ENCODE measurements around the gene WBP1. TPM values are rescaled to one million over a fixed set of nuclear protein-coding genes. Genes with fewer than 3 reads are reported as not detected.
"Not testable (repeated sequence)": the region's sequence is repeated elsewhere in the genome, so short reads cannot be mapped to it uniquely, and the experiment has no call there.

WBP1 gene
- total RNA-seq, 1 donor from 2014 or later, result 109 TPM

- Mint-ChIP-seq H3K27ac (ENCODE audit: unreplicated experiment) (no peak overlapping the region), H3K9me3 (ENCODE audit: unreplicated experiment) (peaks cover 10% of the 10 kb centered on the region), H3K4me1 (ENCODE audit: low read depth, unreplicated experiment) (peaks cover 10% of the 10 kb centered on the region), H3K4me3 (ENCODE audit: unreplicated experiment) (no peak overlapping the region), H3K36me3 (ENCODE audit: unreplicated experiment) (no peaks in the 10 kb centered on the region), H3K27me3 (ENCODE audit: unreplicated experiment) (peaks cover 11% of the 10 kb centered on the region)
- no peak for TF ChIP-seq CTCF (IDR thresholded peaks at IDR 0.05; ENCODE audit: partially characterized antibody, unreplicated experiment)
- no peak for DNase-seq
These were observed 38.9 kb upstream of the WBP1 start for GRCh38 chr2:74419345-74419744.

- Mint-ChIP-seq H3K27ac (ENCODE audit: unreplicated experiment) (no peak overlapping the region), H3K9me3 (ENCODE audit: unreplicated experiment) (peaks cover 13% of the 10 kb centered on the region), H3K27me3 (ENCODE audit: unreplicated experiment) (peaks cover 11% of the 10 kb centered on the region), H3K36me3 (ENCODE audit: unreplicated experiment) (no peaks in the 10 kb centered on the region), H3K4me1 (ENCODE audit: low read depth, unreplicated experiment) (peaks cover 10% of the 10 kb centered on the region), H3K4me3 (ENCODE audit: unreplicated experiment) (no peak overlapping the region)
- no peak for TF ChIP-seq CTCF (IDR thresholded peaks at IDR 0.05; ENCODE audit: partially characterized antibody, unreplicated experiment)
- DNase-seq, result no peak
These were observed 38.2 kb upstream of the WBP1 start for GRCh38 chr2:74420006-74420405.

GRCh38 chr2:74420443-74421103, 37.7 kb upstream of the WBP1 start:
- H3K4me3 Mint-ChIP-seq (ENCODE audit: unreplicated experiment), result peak overlapping the region; percentile 100
- not testable (repeated sequence) for DNase-seq; H3K27ac Mint-ChIP-seq (ENCODE audit: unreplicated experiment)

GRCh38 chr2:74421221-74421870, 36.9 kb upstream of the WBP1 start, which contains the start of the genes C2orf81 and WDR54:
TSS of gene C2orf81 (minus strand) at chr2:74421619. CDS start at chr2:74421560, 59 bp downstream.
TSS of gene WDR54 (plus strand) at chr2:74421730. CDS start at chr2:74422154, 424 bp downstream.
- H3K27ac Mint-ChIP-seq (ENCODE audit: unreplicated experiment), result peak within 1 kb of the TSS; percentile 89
- peak within 1 kb of the TSS; percentile 100 for H3K4me3 Mint-ChIP-seq (ENCODE audit: unreplicated experiment)
- DNase-seq, result peak; percentile 96
- no peak for TF ChIP-seq CTCF (IDR thresholded peaks at IDR 0.05; ENCODE audit: partially characterized antibody, unreplicated experiment)
- no peaks in the 10 kb centered on the region for H3K36me3 Mint-ChIP-seq (ENCODE audit: unreplicated experiment)
- peaks cover 9% of the 10 kb centered on the region for H3K4me1 Mint-ChIP-seq (ENCODE audit: low read depth, unreplicated experiment)
- peaks cover 13% of the 10 kb centered on the region for H3K9me3 Mint-ChIP-seq (ENCODE audit: unreplicated experiment)
- H3K27me3 Mint-ChIP-seq (ENCODE audit: unreplicated experiment), result peaks cover 13% of the 10 kb centered on the region

More at GRCh38 chr2:74420443-74421103, 37.7 kb upstream of the WBP1 start:
- Mint-ChIP-seq H3K9me3 (ENCODE audit: unreplicated experiment) (peaks cover 13% of the 10 kb centered on the region), H3K27me3 (ENCODE audit: unreplicated experiment) (peaks cover 11% of the 10 kb centered on the region), H3K4me1 (ENCODE audit: low read depth, unreplicated experiment) (peaks cover 12% of the 10 kb centered on the region)
- H3K36me3 Mint-ChIP-seq (ENCODE audit: unreplicated experiment), result not testable (repeated sequence)

- H3K27ac Mint-ChIP-seq (ENCODE audit: unreplicated experiment), result peak overlapping the region; percentile 9
These were observed 34.8 kb upstream of the WBP1 start for GRCh38 chr2:74423231-74424095.

More at GRCh38 chr2:74423231-74424095, 34.8 kb upstream of the WBP1 start:
- Mint-ChIP-seq H3K4me1 (ENCODE audit: low read depth, unreplicated experiment) (peaks cover 3% of the 10 kb centered on the region), H3K9me3 (ENCODE audit: unreplicated experiment) (peaks cover 14% of the 10 kb centered on the region), H3K27me3 (ENCODE audit: unreplicated experiment) (peaks cover 8% of the 10 kb centered on the region), H3K4me3 (ENCODE audit: unreplicated experiment) (peak overlapping the region; percentile 100), H3K36me3 (ENCODE audit: unreplicated experiment) (no peaks in the 10 kb centered on the region)
- no peak for TF ChIP-seq CTCF (IDR thresholded peaks at IDR 0.05; ENCODE audit: partially characterized antibody, unreplicated experiment)
- DNase-seq, result no peak

All from glutamatergic neuron (in vitro differentiated cells).